Measurements from ENCODE around the gene PHC1. TPM values are rescaled to one million over a fixed set of nuclear protein-coding genes. Genes with fewer than 3 reads are reported as not detected.

The PHC1 gene
- total RNA-seq, 1 donor from 2014 or later: 29.7 TPM

DNA sequence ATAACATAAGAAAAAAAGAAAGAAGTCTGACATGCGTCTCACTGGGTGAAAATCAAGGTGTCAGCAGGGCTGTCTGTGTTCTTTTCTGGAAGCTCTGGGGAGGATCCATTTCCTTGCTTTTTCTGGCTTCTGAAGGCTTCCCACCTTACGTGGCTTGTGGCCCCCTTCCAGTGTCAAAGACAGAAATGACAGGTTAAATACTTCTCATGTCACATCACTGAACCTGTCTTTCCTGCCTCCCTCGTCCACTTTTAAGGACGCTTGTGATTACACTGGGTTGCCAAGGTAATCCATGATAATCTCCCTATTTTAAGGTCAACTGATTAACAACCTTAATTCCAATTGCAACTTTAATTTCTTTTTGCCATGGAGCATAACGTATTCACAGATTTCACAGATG lies 4.6 kb upstream of the PHC1 start:
- DNase-seq: no peak
- Histone ChIP-seq H3K27me3 (no peaks in the 10 kb centered on the region), H3K9me3 (no peaks in the 10 kb centered on the region), H3K27ac (no peak overlapping the region), H3K4me1 (peaks cover 10% of the 10 kb centered on the region), H3K36me3 (no peaks in the 10 kb centered on the region), H3K4me3 (no peak overlapping the region)
- TF ChIP-seq, protein P1, sequence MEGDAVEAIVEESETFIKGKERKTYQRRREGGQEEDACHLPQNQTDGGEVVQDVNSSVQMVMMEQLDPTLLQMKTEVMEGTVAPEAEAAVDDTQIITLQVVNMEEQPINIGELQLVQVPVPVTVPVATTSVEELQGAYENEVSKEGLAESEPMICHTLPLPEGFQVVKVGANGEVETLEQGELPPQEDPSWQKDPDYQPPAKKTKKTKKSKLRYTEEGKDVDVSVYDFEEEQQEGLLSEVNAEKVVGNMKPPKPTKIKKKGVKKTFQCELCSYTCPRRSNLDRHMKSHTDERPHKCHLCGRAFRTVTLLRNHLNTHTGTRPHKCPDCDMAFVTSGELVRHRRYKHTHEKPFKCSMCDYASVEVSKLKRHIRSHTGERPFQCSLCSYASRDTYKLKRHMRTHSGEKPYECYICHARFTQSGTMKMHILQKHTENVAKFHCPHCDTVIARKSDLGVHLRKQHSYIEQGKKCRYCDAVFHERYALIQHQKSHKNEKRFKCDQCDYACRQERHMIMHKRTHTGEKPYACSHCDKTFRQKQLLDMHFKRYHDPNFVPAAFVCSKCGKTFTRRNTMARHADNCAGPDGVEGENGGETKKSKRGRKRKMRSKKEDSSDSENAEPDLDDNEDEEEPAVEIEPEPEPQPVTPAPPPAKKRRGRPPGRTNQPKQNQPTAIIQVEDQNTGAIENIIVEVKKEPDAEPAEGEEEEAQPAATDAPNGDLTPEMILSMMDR (IDR thresholded peaks at IDR 0.05): no peak
- intact Hi-C loops (cut with DNase I): no loop called here
- no peak for ATAC-seq

DNA sequence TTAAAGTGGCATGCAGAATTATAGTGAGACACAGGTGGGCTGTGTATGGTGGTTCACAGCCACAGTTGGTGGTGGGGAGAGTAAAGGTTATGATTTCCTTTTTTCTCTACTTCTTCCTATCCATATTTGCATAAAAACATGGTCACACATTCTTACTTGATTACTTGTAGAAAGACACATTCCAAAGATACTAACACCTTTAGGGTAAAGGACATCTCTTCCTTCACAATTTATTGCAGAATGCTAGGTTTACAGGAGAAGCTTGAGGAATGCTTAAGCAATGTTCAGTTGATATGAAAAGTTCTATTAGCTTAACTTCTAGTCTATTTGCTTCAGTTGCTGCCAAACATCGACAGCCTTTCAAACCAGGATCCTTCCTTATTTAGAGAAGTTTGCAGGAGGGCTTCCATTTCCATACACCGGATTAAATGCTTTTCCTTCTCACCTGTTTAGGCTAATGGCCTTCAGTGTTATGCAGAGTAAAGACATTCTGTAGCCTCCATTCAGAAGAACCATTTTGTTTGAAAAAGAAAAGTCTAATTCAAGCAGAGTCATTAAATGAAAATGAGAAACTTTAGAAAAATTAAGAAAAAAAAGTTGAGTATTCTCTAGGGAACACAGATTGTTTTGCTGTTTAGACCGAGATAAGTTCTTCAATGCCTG lies 2.6 kb upstream of the PHC1 start:
- DNase-seq (no peak), ATAC-seq (no peak)
- TF ChIP-seq, protein P1 (IDR thresholded peaks at IDR 0.05): no peak
- intact Hi-C loops (cut with DNase I): no loop called here
- Histone ChIP-seq H3K9me3 (no peaks in the 10 kb centered on the region), H3K27ac (no peak overlapping the region), H3K4me3 (no peak overlapping the region), H3K27me3 (no peaks in the 10 kb centered on the region), H3K4me1 (peaks cover 16% of the 10 kb centered on the region), H3K36me3 (no peaks in the 10 kb centered on the region)

GRCh38 chr12:8912914-8913313 lies 1.4 kb upstream of the PHC1 start:
- DNase-seq: no peak

DNA sequence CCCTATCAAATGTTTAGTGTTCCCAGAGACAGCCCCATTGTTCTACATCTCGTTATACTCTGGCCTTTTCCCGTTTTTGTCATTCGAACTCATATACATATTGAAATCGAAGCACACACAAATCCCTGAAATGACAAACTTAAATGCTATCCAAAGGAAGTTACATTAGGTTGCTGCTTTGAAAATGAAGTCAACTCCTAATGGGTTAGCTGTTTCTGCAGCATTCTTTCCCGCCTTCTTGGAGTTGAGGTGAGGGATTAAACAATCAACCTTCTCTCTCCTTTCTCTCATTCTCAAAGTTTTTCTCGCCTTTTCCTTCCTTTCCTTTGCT lies 642 bp upstream of the PHC1 start:
- Histone ChIP-seq H3K27me3 (no peaks in the 10 kb centered on the region), H3K9me3 (no peaks in the 10 kb centered on the region), H3K27ac (peak overlapping the region; percentile 89), H3K36me3 (no peaks in the 10 kb centered on the region), H3K4me3 (peak overlapping the region; percentile 71), H3K4me1 (peaks cover 16% of the 10 kb centered on the region)
- TF ChIP-seq, protein P1 (IDR thresholded peaks at IDR 0.05): no peak
- intact Hi-C loops (cut with DNase I): no loop called here
- DNase-seq (no peak), ATAC-seq (no peak)

More at GRCh38 chr12:8912914-8913313, 1.4 kb upstream of the PHC1 start:
- intact Hi-C loops (cut with DNase I): no loop called here
- Histone ChIP-seq H3K27ac (no peak overlapping the region), H3K4me1 (peaks cover 16% of the 10 kb centered on the region), H3K27me3 (no peaks in the 10 kb centered on the region), H3K9me3 (no peaks in the 10 kb centered on the region), H3K4me3 (no peak overlapping the region), H3K36me3 (no peaks in the 10 kb centered on the region)
- TF ChIP-seq, protein P1 (IDR thresholded peaks at IDR 0.05): no peak
- ATAC-seq: no peak

- peak overlapping the region; percentile 71 for H3K4me3 ChIP-seq
- peaks cover 16% of the 10 kb centered on the region for H3K4me1 ChIP-seq
- DNase-seq: peak; percentile 81
- H3K36me3 ChIP-seq: no peaks in the 10 kb centered on the region
- intact Hi-C loops (cut with DNase I): no loop called here
- TF ChIP-seq, protein P1 (IDR thresholded peaks at IDR 0.05): no peak
- peak overlapping the region; percentile 72 for H3K27ac ChIP-seq
- ATAC-seq: peak; percentile 88
- no peaks in the 10 kb centered on the region for H3K27me3 ChIP-seq
- no peaks in the 10 kb centered on the region for H3K9me3 ChIP-seq
Measured at GRCh38 chr12:8914716-8915526, 612 bp downstream of the PHC1 start.
